Upper lobe of right lung (tissue), 1 donor: ENCODE data around the gene BHLHE40. TPM values are rescaled to one million over a fixed set of nuclear protein-coding genes. Genes with fewer than 3 reads are reported as not detected.

Source experiments
- ATAC-seq: fragments of 200-7000 bp; cut with Tn5 transposase; one replicate; pipeline ENCODE4 v1.9.1; 2020; ENCODE audit warnings: mild to moderate bottlenecking, moderate library complexity
- DNase-seq: peaks from one replicate; pipeline ENCODE4 v3.0.0-alpha.2; 2020
- H3K27ac ChIP-seq: fragments of 200-600 bp; one replicate; pipeline ENCODE4 v1.8.0; 2022
- H3K27me3 ChIP-seq: fragments of 200-600 bp; one replicate; pipeline ENCODE4 v1.8.0; 2022; ENCODE audit warnings: mild to moderate bottlenecking
- H3K36me3 ChIP-seq: fragments of 200-600 bp; one replicate; pipeline ENCODE4 v1.8.0; 2022
- H3K4me1 ChIP-seq: fragments of 200-600 bp; one replicate; pipeline ENCODE4 v1.8.0; 2022
- H3K4me3 ChIP-seq: fragments of 200-600 bp; one replicate; pipeline ENCODE4 v1.8.0; 2022; ENCODE audit warnings: mild to moderate bottlenecking
- H3K9me3 ChIP-seq: fragments of 200-600 bp; one replicate; pipeline ENCODE4 v1.8.0; 2022
- intact Hi-C: fragments of 100-400 bp; cut with DNase I; formaldehyde crosslinking; loops from one replicate; pipeline ENCODE4 v1.11.0; 2022
- total RNA-seq: library from RNA; stranded (reverse); fragmentation: NEBNext Ultra II Directional; extraction: Animal tissue kit (Norgen Biotek cat#: 25700); gene quantifications from one replicate; pipeline ENCODE4 v1.2.1, GENCODE V29; 2021
- TF ChIP-seq, protein P1 (sequence below): fragments of 200-600 bp; IDR thresholded peaks from one replicate; pipeline ENCODE4 v1.8.0; 2022; ENCODE audit warnings: antibody characterized with exemption
- donor health status: DM: no; HTN: yes; CAD: no; lungs with severe emphysema.

The BHLHE40 gene
- total RNA-seq, 1 donor from 2014 or later = 97.1 TPM

DNA sequence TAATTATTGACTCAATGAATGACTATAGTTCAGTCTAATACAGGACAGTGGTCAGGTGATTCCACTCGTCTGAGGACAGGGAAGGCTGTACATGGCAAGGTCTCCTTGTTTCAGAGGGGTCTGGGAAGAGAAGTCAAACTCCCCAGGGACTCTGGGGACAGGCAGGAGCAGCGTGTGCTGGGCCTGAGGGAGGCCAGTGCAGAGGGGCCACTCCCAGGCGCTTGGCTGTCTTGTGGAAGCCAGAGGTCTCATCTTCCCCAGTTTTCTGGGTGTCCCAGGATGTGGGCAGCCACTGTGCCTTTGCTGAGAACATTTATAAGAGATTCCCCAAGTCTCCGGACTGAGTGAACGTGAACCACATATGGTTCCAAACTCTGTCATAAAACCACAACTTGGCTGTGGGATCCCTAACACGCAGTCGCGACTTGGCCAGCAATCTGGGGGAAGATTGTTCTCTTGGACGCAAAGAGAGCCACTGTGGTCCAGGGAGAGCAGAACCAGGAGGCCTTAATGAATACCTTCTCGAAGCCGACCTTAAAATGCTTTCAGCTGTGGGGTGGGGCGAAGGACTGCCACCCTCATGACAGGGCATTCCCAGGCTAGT lies 30.4 kb downstream of the BHLHE40 start:
- ATAC-seq = no peak
- DNase-seq = peak; percentile 31
- intact Hi-C loops = no loop called here

DNA sequence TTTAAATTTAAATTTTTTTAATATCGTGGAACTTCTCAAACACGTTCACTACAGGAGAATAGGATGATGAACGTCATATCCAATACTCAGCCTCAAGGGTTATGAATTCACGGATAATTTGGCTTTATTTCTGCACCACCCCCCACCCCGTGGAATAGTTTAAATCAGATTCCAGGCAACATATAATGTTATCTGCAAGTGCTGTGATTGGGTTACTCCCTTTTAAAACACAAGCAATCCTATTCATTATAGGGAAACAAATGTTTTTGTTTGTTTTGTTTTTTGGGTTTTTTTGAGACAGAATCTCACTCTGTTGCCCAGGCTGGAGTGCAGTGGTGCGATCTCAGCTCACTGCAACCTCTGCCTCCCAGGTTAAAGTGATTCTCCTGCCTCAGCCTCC lies 30.9 kb downstream of the BHLHE40 start:
- Histone ChIP-seq H3K36me3 (no peaks in the 10 kb centered on the region), H3K9me3 (no peaks in the 10 kb centered on the region), H3K27me3 (no peaks in the 10 kb centered on the region), H3K4me3 (no peak overlapping the region), H3K27ac (no peak overlapping the region), H3K4me1 (peaks cover 18% of the 10 kb centered on the region)
- intact Hi-C loops = no loop called here
- DNase-seq (no peak), ATAC-seq (no peak)
- TF ChIP-seq, protein P1, sequence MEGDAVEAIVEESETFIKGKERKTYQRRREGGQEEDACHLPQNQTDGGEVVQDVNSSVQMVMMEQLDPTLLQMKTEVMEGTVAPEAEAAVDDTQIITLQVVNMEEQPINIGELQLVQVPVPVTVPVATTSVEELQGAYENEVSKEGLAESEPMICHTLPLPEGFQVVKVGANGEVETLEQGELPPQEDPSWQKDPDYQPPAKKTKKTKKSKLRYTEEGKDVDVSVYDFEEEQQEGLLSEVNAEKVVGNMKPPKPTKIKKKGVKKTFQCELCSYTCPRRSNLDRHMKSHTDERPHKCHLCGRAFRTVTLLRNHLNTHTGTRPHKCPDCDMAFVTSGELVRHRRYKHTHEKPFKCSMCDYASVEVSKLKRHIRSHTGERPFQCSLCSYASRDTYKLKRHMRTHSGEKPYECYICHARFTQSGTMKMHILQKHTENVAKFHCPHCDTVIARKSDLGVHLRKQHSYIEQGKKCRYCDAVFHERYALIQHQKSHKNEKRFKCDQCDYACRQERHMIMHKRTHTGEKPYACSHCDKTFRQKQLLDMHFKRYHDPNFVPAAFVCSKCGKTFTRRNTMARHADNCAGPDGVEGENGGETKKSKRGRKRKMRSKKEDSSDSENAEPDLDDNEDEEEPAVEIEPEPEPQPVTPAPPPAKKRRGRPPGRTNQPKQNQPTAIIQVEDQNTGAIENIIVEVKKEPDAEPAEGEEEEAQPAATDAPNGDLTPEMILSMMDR = no peak

More for the DNA sequence above, 30.4 kb downstream of the BHLHE40 start:
- no peaks in the 10 kb centered on the region for H3K36me3 ChIP-seq
- TF ChIP-seq, protein P1 = no peak
- H3K4me1 ChIP-seq = peaks cover 18% of the 10 kb centered on the region
- H3K9me3 ChIP-seq = no peaks in the 10 kb centered on the region
- no peaks in the 10 kb centered on the region for H3K27me3 ChIP-seq
- no peak overlapping the region for H3K27ac ChIP-seq
- H3K4me3 ChIP-seq = no peak overlapping the region

DNA sequence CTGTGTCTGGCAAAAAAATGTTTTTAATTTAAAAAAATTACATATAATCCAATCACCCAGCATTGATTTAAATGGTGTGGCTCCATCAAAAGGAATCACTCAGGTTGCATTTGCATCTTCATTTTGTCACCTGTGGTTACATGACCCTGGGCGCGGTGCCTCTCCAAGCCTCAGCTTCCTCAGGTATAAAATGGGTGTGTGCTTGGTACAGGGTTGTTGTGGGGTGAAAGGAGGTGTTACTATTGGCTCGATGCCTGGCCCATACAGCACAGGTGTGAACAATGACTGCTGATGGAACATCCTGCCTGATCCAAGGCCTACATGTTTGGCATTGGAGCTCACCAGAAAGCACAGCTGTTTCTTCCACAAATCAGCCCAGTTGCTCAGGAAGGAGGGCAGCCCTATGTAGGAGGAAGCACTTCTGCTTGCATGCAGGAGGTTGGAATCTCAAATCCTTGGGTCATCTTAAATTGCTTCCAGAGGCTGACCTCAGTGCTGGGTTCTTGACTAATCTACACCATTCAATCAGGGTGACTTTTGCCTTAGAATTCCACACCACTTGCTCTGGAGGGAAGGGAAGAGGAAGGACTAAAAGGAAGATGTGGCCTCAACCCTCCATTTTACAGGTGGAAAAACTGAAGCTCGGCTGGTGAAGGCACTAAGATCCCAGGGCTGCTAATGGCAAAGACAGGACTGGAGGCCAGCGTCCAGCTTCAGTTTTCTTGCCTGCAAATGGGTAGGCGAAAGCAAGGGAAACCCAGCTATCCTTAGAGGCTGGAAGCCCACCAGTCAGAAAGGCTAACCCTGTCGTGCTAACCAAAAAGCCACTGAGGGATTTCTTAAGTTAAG lies 31.7 kb downstream of the BHLHE40 start:
- Histone ChIP-seq H3K36me3 (no peaks in the 10 kb centered on the region), H3K27ac (no peak overlapping the region), H3K9me3 (no peaks in the 10 kb centered on the region), H3K27me3 (no peaks in the 10 kb centered on the region), H3K4me3 (no peak overlapping the region), H3K4me1 (peaks cover 18% of the 10 kb centered on the region)
- intact Hi-C loops = no loop called here
- TF ChIP-seq, protein P1 = no peak
- DNase-seq = peak; percentile 34
- ATAC-seq = peak; percentile 49

- intact Hi-C loops = no loop called here
- peak; percentile 69 for DNase-seq
- TF ChIP-seq, protein P1 = no peak
- no peaks in the 10 kb centered on the region for H3K36me3 ChIP-seq
- no peaks in the 10 kb centered on the region for H3K9me3 ChIP-seq
- no peaks in the 10 kb centered on the region for H3K27me3 ChIP-seq
- no peak overlapping the region for H3K4me3 ChIP-seq
- H3K27ac ChIP-seq = no peak overlapping the region
- peaks cover 26% of the 10 kb centered on the region for H3K4me1 ChIP-seq
- peak; percentile 49 for ATAC-seq
These were observed 32.5 kb downstream of the BHLHE40 start for GRCh38 chr3:5011555-5012256.

DNA sequence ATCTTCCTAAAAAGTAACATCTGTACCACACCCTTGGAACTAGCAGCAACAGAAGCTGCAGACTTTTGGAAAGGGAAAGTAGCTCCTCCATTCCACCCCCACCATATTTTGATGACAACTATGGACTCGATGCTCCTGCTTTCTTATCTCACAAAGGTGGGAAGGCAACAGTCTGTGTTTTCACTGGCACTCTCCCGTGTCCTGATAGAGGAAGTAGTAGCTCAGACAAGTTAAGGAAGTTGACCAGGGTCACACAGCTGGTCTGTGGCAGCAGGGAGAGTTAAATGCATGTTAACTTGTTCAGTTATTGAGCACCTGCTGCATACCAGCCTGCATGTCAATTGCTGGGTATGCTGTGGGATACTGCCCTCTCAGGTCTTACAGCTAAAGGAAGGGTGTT lies 33.1 kb downstream of the BHLHE40 start:
- Histone ChIP-seq H3K27ac (no peak overlapping the region), H3K4me1 (peaks cover 33% of the 10 kb centered on the region), H3K4me3 (no peak overlapping the region), H3K27me3 (no peaks in the 10 kb centered on the region), H3K9me3 (no peaks in the 10 kb centered on the region), H3K36me3 (no peaks in the 10 kb centered on the region)
- ATAC-seq (peak; percentile 42), DNase-seq (peak; percentile 8)
- TF ChIP-seq, protein P1 = no peak
- intact Hi-C loops = no loop called here
